Measurements from ENCODE around the gene CR1L.
"Not testable (repeated sequence)": the region's sequence is repeated elsewhere in the genome, so short reads cannot be mapped to it uniquely, and the experiment has no call there.

The CR1L gene

GRCh38 chr1:207682872-207683434 is 38.0 kb downstream of the CR1L start:
- not testable (repeated sequence) for DNase-seq (ENCODE audit: low read depth)

- not testable (repeated sequence) for DNase-seq (ENCODE audit: low read depth)
Observed at GRCh38 chr1:207690551-207690950, 45.6 kb downstream of the CR1L start.

- DNase-seq (ENCODE audit: low read depth) = no peak
Observed at GRCh38 chr1:207691010-207691409, 46.1 kb downstream of the CR1L start.

GRCh38 chr1:207691841-207692240 is 46.9 kb downstream of the CR1L start:
- DNase-seq (ENCODE audit: low read depth) = no peak

- DNase-seq (ENCODE audit: low read depth) = not testable (repeated sequence)
Observed at GRCh38 chr1:207692291-207692690, 47.4 kb downstream of the CR1L start.

GRCh38 chr1:207695891-207696290 is 51.0 kb downstream of the CR1L start:
- no peak for DNase-seq (ENCODE audit: low read depth)

GRCh38 chr1:207698822-207699483 is 54.0 kb downstream of the CR1L start:
- DNase-seq (ENCODE audit: low read depth) = peak; percentile 13

- no peak for DNase-seq (ENCODE audit: low read depth)
Observed at GRCh38 chr1:207702317-207702716, 57.4 kb downstream of the CR1L start.

- no peak for DNase-seq (ENCODE audit: low read depth)
Observed at GRCh38 chr1:207703712-207704111, 58.8 kb downstream of the CR1L start.

- not testable (repeated sequence) for DNase-seq (ENCODE audit: low read depth)
Observed at GRCh38 chr1:207708004-207708403, 63.1 kb downstream of the CR1L start.

GRCh38 chr1:207711285-207711684 is 66.4 kb downstream of the CR1L start:
- DNase-seq (ENCODE audit: low read depth) = no peak

- not testable (repeated sequence) for DNase-seq (ENCODE audit: low read depth)
Observed at GRCh38 chr1:207712701-207713100, 67.8 kb downstream of the CR1L start.

GRCh38 chr1:207713529-207713928 is 68.6 kb downstream of the CR1L start:
- DNase-seq (ENCODE audit: low read depth) = no peak

- no peak for DNase-seq (ENCODE audit: low read depth)
Observed at GRCh38 chr1:207719234-207719633, 74.3 kb downstream of the CR1L start.

GRCh38 chr1:207728200-207728858 is 83.4 kb downstream of the CR1L start:
- not testable (repeated sequence) for DNase-seq (ENCODE audit: low read depth)

GRCh38 chr1:207737503-207738157 is 92.7 kb downstream of the CR1L start:
- not testable (repeated sequence) for DNase-seq (ENCODE audit: low read depth)

GRCh38 chr1:207738158-207738659 is 93.3 kb downstream of the CR1L start:
- DNase-seq (ENCODE audit: low read depth) = not testable (repeated sequence)

GRCh38 chr1:207740207-207740606 is 95.3 kb downstream of the CR1L start:
- DNase-seq (ENCODE audit: low read depth) = no peak

- DNase-seq (ENCODE audit: low read depth) = no peak
Observed at GRCh38 chr1:207742850-207743555, 98.1 kb downstream of the CR1L start.

GRCh38 chr1:207744000-207744534 is 99.1 kb downstream of the CR1L start:
- no peak for DNase-seq (ENCODE audit: low read depth)

- DNase-seq (ENCODE audit: low read depth) = no peak
Observed at GRCh38 chr1:207745285-207745684, 100.4 kb downstream of the CR1L start.

Data from stimulated activated CD8-positive, alpha-beta memory T cell treated with anti-CD3 and anti-CD28 coated beads, Interleukin-4, amount 100 ng/mL, for 24 hours (primary cell).